GM18498 (cell line): ENCODE results near the gene PLEKHF1.
"Not testable (repeated sequence)": the region's sequence is repeated elsewhere in the genome, so short reads cannot be mapped to it uniquely, and the experiment has no call there.

ENCODE experiments used
- ATAC-seq: cut with Tn5 transposase; IDR thresholded peaks from one replicate; pipeline ENCODE4 v1.9.1; 2021; ENCODE audit warnings: mild to moderate bottlenecking, moderate library complexity; ENCODE audit not compliant: unreplicated experiment

Gene PLEKHF1

GRCh38 chr19:29665215-29665825 lies at the start of gene PLEKHF1:
Gene PLEKHF1, plus strand, starts transcription at chr19:29665461. Its CDS starts 8,379 bp downstream, at chr19:29673840.
- peak; percentile 94 for ATAC-seq

GRCh38 chr19:29615891-29616425 lies 49.3 kb upstream of the PLEKHF1 start:
- no peak for ATAC-seq

DNA sequence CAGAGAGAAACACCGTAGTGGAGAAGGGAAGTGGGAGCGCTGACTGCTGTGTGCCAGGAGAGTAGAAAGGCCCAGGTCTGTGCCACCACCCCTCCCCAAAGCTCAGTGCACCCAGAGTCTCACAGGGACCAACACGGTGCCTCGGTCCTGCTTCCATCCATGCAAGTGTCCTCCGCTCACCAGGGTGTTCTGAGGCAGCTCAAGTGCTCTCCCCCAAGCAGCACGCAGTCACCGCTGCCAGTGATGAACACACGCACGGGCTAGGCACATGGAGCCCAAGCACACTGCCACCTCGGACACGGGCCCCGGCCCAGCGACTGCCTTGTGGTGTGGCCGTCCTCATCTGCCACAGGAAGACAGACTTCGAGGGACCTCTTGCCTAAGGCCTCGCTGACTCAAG lies 48.7 kb upstream of the PLEKHF1 start:
- ATAC-seq: no peak

DNA sequence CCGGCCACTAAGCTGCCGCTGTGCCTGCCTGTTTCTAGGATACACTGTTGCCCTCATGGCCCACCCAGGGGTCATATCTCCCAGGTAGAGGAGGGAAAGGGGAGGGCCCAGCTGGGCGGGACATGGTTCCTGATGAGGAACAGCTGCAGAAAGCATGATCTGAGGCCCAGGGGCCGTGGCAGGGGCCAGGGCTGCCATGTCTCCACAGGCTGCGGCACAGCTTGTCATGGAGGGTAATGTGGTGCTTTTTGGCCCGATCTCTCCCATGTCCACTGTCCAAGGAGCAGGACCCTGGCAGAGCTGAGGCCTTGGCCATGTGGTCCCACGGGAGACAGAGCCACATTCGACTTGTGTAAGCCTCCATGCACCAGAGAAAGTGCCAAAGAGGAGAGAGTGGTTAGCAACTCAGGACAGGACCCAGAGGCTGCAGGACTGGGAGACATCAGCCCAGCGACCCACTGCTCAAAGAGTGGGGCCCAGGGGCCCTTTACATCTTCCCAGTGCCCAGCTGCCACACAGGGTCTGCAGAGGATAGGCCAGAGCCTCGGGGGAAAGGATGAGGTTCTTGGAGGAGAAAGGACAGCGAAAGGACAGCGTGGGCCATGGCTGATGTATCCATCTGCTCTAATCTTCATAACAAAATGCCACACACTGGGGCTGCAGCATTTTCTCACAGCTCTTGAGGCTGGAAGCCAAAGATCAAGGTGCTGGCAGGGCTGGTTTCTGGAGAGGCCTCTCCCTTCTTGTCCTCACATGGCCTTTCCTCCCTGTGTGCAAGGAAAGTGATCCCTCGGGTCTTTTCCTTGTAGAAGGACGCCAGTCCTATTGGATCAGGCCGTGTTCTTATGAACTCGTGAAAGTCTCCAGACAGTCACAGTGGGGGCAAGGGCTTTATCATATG lies 47.6 kb upstream of the PLEKHF1 start:
- no peak for ATAC-seq

- ATAC-seq: no peak
These were observed 46.8 kb upstream of the PLEKHF1 start for GRCh38 chr19:29618434-29618833.

DNA sequence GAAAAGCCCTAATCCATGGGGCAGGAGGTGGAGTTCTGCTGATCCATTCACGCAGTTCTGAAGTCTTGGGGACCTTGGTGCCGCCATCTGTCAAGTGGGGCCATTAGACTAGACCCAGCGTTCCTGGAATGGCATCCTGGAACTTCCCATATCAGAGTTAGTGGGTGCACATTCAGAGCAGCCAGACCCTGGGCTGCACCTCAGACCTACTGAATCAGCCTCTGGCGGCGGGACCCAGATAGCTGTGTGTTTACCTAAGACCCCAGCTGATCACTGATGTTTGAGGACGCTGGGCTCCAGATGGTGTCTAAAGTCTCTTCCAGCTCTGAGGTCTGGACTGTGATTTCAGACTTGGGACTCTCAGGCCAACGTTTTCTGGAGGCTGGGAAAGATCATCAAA lies 46.4 kb upstream of the PLEKHF1 start:
- no peak for ATAC-seq

DNA sequence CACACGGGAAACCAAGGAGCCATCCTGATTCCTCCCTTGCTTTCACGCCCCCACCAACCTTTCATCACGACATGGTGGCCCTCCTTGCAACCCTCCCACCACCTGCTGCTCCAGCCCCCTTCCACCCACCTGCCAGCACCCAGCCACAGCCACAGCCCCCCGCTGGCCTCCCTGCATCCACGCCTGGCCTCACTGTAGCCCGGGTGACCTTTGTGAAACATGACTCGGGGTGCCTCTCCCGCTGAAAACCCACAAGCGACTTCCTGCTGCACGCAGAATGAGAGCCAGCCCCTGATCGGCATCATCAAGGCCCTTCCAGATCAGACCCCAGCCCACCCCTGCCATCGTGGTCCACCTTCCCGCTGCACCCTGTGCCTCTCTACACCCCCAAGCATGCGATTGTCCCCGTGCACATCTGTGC lies 44.3 kb upstream of the PLEKHF1 start:
- ATAC-seq: no peak

DNA sequence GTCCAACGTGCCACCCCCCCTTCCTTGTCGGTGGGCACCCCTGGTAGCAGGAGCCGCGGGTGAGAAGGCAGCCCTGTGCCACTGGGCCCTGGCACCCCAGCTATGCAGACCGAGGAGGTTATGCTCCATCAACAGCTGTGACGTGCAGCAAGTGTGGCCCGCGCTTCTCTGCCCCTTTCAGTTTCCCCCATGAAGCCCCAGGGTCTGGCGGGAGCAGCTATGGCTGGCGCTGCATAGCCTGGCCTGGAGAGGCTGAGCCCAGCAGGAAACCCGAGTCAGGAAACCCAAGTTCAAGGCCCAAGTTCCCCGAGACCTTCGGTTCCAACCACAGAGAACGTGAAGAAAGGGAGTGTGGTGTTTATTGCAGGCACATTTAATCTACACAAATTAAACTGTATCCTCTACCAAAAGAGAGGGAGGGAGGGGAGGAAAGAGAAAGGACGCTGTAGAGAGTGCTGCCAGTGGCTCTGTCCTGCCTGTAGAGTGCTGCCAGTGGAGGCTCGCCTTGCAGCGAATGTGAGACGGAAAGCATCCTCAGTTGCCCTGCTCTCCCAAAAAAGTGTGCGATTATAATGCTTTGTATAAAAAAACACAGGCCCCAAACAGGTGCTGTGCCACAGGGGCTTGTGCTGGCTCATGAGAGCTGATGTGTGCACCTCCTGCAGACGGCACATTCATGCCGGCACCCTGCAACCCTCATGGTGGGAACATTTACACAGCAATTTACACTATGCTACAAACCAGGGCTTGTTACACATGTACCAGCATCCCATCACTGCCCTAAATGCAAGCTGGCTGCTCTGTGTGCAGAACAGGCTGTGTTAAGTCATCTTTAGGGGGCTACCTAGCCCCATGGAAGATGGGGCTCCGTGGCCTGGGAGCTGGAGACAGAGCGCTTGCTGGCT lies 42.8 kb upstream of the PLEKHF1 start:
- ATAC-seq: peak; percentile 68

- no peak for ATAC-seq
These were observed 41.4 kb upstream of the PLEKHF1 start for GRCh38 chr19:29623726-29624488.

- no peak for ATAC-seq
These were observed 40.6 kb upstream of the PLEKHF1 start for GRCh38 chr19:29624489-29625185.

GRCh38 chr19:29625186-29625651 lies 40.0 kb upstream of the PLEKHF1 start:
- no peak for ATAC-seq

GRCh38 chr19:29626386-29626785 lies 38.9 kb upstream of the PLEKHF1 start:
- no peak for ATAC-seq

GRCh38 chr19:29626832-29627231 lies 38.4 kb upstream of the PLEKHF1 start:
- ATAC-seq: not testable (repeated sequence)

GRCh38 chr19:29628661-29629385 lies 36.4 kb upstream of the PLEKHF1 start:
- no peak for ATAC-seq

DNA sequence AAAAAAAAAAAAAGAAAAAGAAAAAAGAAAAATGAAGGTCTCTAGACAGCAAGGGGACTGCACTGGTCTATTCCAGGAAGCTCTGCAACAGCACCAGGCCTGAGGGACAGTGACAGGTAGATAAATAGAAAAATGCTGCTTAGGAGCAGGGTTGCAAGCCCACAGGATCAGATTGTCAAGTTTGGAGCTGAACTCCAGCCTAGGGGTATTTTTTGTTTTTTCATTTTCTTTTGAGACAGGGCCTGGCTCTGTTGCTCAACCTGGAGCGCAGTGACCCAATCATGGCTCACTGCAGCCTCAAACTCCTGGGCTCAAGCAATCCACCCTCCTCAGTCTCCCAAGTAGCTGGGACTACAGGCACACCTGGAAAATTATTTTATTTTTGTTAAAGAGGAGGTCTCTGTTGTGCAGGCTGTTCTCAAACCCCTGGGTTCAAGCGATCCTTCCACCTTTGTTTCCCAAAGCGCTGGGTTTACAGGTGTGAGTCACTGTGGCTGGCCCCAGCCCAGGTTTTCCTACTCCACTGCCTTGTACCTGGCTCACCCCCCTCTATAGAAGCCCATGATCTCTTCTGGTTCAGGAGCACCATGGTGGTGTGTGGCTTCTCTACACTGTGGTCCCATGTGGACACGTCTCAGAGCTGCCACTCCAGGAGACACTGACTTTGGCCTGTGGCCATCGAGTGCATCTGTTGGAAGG lies 35.3 kb upstream of the PLEKHF1 start:
- no peak for ATAC-seq

GRCh38 chr19:29630655-29631054 lies 34.6 kb upstream of the PLEKHF1 start:
- no peak for ATAC-seq

DNA sequence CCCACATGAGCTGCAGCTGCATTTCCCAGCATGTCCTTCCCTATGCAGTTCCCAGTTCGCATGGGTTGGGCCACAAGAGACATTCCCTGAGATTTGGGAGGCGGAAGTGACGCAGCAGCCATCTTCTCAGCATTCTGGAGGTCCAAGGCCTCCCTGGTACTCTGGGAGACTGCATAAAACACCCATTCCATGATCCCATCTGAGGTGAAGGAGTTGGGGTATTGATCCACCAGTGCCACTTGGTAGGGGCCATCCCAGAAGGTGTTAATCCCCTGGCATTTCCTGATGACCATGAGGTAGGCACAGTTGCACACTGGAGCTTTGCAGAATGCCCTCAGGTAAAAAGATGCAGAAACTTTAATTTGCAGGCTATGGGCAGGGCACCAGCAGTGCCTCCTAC lies 33.8 kb upstream of the PLEKHF1 start:
- no peak for ATAC-seq

DNA sequence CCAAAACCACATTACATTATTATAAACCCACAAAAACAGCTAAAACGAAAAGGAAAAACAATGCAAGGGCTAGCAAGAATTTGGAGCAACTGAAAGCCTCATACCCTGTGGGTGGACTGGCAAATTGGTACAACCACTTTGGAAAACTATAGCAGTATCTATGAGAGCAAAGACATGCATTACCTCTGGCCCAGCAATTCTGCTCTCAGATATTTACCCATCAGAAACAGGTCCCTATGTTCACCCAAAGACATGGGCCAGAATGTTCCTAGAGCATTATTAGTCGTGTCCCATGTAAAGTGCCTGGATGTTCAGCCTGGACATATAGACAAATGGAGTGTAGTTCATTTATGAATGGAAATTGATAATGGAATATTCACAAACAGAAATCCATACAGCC lies 31.3 kb upstream of the PLEKHF1 start:
- no peak for ATAC-seq
